HepG2 (cell line): ENCODE data around the gene RFC2. TPM values are rescaled to one million over a fixed set of nuclear protein-coding genes. Genes with fewer than 3 reads are reported as not detected.

Source experiments
- ATAC-seq: fragments of 200-7000 bp; cut with Tn5 transposase; 3 replicates; pipeline ENCODE4 v1.9.1; 2020; ENCODE audit warnings: mild to moderate bottlenecking, moderate library complexity
- BruUV-seq: library from RNA; stranded (reverse); fragments of 400-500 nt; replicated peaks from 2 replicates; lab custom pipeline; 2021; lab: Mats Ljungman, UMichigan
- CTCF ChIA-PET: fragments of 300-600 bp; formaldehyde crosslinking; extraction: SDS; loops from one replicate; lab custom pipeline; 2021; ENCODE audit warnings: low total read pairs, inconsistent platforms, low intra/inter-chr PET ratio; lab: Yijun Ruan, JAX
- POLR2A ChIA-PET: fragments of 350-600 bp; sonication (Branson Sonifier 250); formaldehyde crosslinking; loops from one replicate; lab custom pipeline; 2020; ENCODE audit warnings: antibody characterized with exemption, inconsistent platforms; lab: Yijun Ruan, JAX
- DNase-seq: peaks from one replicate; pipeline ENCODE4 v3.0.0-alpha.2; 2015; ENCODE audit warnings: low spot score
- FAIRE-seq: peaks from 3 replicates; lab custom pipeline; 2011; peaks lifted over from hg19 to GRCh38; lab: Jason Lieb, UNC
- H2AFZ ChIP-seq: one replicate; pipeline ENCODE4 v1.6.1; 2011; ENCODE audit warnings: low read length, inconsistent platforms
- H3K27ac ChIP-seq: fragments of 300-600 bp; 3 replicates; pipeline ENCODE4 v1.8.0; 2011; ENCODE audit warnings: mixed run types, mild to moderate bottlenecking, mixed read lengths, low read length, inconsistent platforms; ENCODE audit not compliant: insufficient read depth; ENCODE audit errors: extremely low read length
- H3K27me3 ChIP-seq, 2 experiments: fragments of 200-600 bp in 1 of 2; 2 replicates in 1 of 2; 3 replicates in 1 of 2; pipeline versions ENCODE4 v1.6.0 to v1.8.0; 2011; ENCODE audit warnings: low read length in 2 of 2, mild to moderate bottlenecking in 2 of 2, moderate library complexity in 2 of 2, inconsistent platforms in 1 of 2; ENCODE audit not compliant: insufficient read depth in 2 of 2, control insufficient read depth in 1 of 2
- H3K36me3 ChIP-seq, 2 experiments: fragments of 200-600 bp in 1 of 2; replicated peaks in 1 of 2; 2 replicates in 1 of 2; 3 replicates in 1 of 2; pipeline versions ENCODE4 v1.5.1 to v1.8.0; 2011; ENCODE audit warnings: low read length in 2 of 2, inconsistent platforms in 1 of 2; ENCODE audit not compliant: insufficient read depth in 2 of 2, control insufficient read depth in 1 of 2
- H3K4me1 ChIP-seq: 2 replicates; pipeline ENCODE4 v1.5.1; 2012; ENCODE audit warnings: low read length, inconsistent platforms; ENCODE audit not compliant: insufficient read depth
- H3K4me2 ChIP-seq: 2 replicates; pipeline ENCODE4 v1.6.0; 2011; ENCODE audit warnings: low read depth, low read length, inconsistent platforms
- H3K4me3 ChIP-seq, 3 experiments: fragments of 200-600 bp in 1 of 3; sonication (generic), shearing (Covaris generic) in 1 of 3; replicated peaks in 1 of 3; 2 replicates each; pipeline ENCODE4 v1.5.1; 2011 to 2016; ENCODE audit warnings: low read length in 3 of 3, inconsistent platforms in 2 of 3, low read depth in 2 of 3, mild to moderate bottlenecking in 2 of 3, control low read depth in 1 of 3, mixed read lengths in 1 of 3; ENCODE audit not compliant: insufficient read depth in 1 of 3
- H3K79me2 ChIP-seq: one replicate; pipeline ENCODE4 v1.6.1; 2011; ENCODE audit warnings: low read length, inconsistent platforms; ENCODE audit not compliant: insufficient read depth
- H3K9ac ChIP-seq: 2 replicates; pipeline ENCODE4 v1.6.0; 2011; ENCODE audit warnings: mild to moderate bottlenecking, low read depth, low read length, inconsistent platforms; ENCODE audit not compliant: insufficient read depth
- H3K9me3 ChIP-seq: 2 replicates; pipeline ENCODE4 v1.5.1; 2012; ENCODE audit warnings: mild to moderate bottlenecking, low read length
- H4K20me1 ChIP-seq: 2 replicates; pipeline ENCODE4 v1.6.0; 2011; ENCODE audit warnings: inconsistent platforms, mild to moderate bottlenecking, low read length, moderate library complexity; ENCODE audit not compliant: insufficient read depth
- ARID5B ChIP-seq: IDR thresholded peaks from 2 replicates; pipeline ENCODE4 v1.4.0; 2020; ENCODE audit warnings: mild to moderate bottlenecking, missing genetic modification reagents
- DNMT1 ChIP-seq: sonication (generic); formaldehyde crosslinking; IDR thresholded peaks from 2 replicates; pipeline ENCODE4 v1.5.1; 2020; ENCODE audit warnings: mild to moderate bottlenecking, missing genetic modification reagents
- GABPB1 ChIP-seq: IDR thresholded peaks from 2 replicates; pipeline ENCODE4 v1.6.1; 2016; ENCODE audit warnings: mild to moderate bottlenecking, missing genetic modification reagents, moderate library complexity, missing compliant biosample characterization
- HNRNPL ChIP-seq: fragments of 200-400 bp; formaldehyde crosslinking; IDR thresholded peaks from 2 replicates; pipeline ENCODE4 v1.6.1; 2017; ENCODE audit warnings: mild to moderate bottlenecking, low read depth, low read length
- KLF6 ChIP-seq: IDR thresholded peaks from 2 replicates; pipeline ENCODE4 v1.8.0; 2016; ENCODE audit warnings: missing biosample characterization, missing genetic modification reagents
- MTF1 ChIP-seq: sonication (generic); formaldehyde crosslinking; IDR thresholded peaks from 2 replicates; pipeline ENCODE4 v1.5.0; 2020; ENCODE audit warnings: missing genetic modification reagents
- PLRG1 ChIP-seq: fragments of 450-650 bp; conservative IDR thresholded peaks from 2 replicates; pipeline ENCODE4 v1.6.1; 2016
- SALL2 ChIP-seq: sonication (generic); formaldehyde crosslinking; IDR thresholded peaks from 2 replicates; pipeline ENCODE4 v1.8.1; 2023; ENCODE audit warnings: mild to moderate bottlenecking, missing genetic modification reagents, inconsistent platforms
- TP53 ChIP-seq: sonication (generic); formaldehyde crosslinking; conservative IDR thresholded peaks from 2 replicates; pipeline ENCODE4 v1.4.0; 2020; ENCODE audit warnings: missing genetic modification reagents
- UBTF ChIP-seq: sonication (generic); formaldehyde crosslinking; IDR thresholded peaks from 2 replicates; pipeline ENCODE4 v1.4.0; 2020; ENCODE audit warnings: mild to moderate bottlenecking, missing genetic modification reagents
- ZBTB33 ChIP-seq: sonication (generic); formaldehyde crosslinking; IDR thresholded peaks from 2 replicates; pipeline ENCODE4 v1.4.0; 2020; ENCODE audit warnings: missing genetic modification reagents
- ZNF225 ChIP-seq: sonication (generic); formaldehyde crosslinking; IDR thresholded peaks from 2 replicates; pipeline ENCODE4 v1.4.0; 2020; ENCODE audit warnings: mild to moderate bottlenecking, missing genetic modification reagents
- ZNF574 ChIP-seq: sonication (generic); formaldehyde crosslinking; IDR thresholded peaks from 2 replicates; pipeline ENCODE4 v1.4.0; 2020; ENCODE audit warnings: missing genetic modification reagents
- WGBS: methylation state at CpG from one replicate; pipeline ENCODE4 v1.1.6; 2017; ENCODE audit warnings: low lambda C conversion rate; 5-methylcytosine and 5-hydroxymethylcytosine counted together
- in situ Hi-C: cut with HindIII; loops from 2 replicates; pipeline ENCODE4 v1.10.0; 2017; ENCODE audit warnings: low pct_unique_long_range_greater_than_20kb; ENCODE audit not compliant: extremely low pct_ligation_motif_present
- intact Hi-C: fragments of 100-400 bp; cut with micrococcal nuclease; formaldehyde crosslinking; loops from one replicate; pipeline ENCODE4 v1.10.0; 2022; ENCODE audit not compliant: unreplicated experiment
- polyA plus RNA-seq, 8 experiments: library from polyadenylated mRNA; depleted of rRNA in 3 of 8; stranded (reverse) in 7 of 8; unstranded in 1 of 8; fragments of >200 nt; fragmentation: Illumina TruSeq in 4 of 8; extraction: Trizol in 4 of 8; gene quantifications; 2 replicates each; pipeline versions ENCODE4 v1.2.1 to v1.2.3, GENCODE V29; 2011 to 2016; ENCODE audit warnings: low read depth in 4 of 8, missing spikeins in 1 of 8, mixed read lengths in 1 of 8; ENCODE audit not compliant: insufficient read depth in 1 of 8
- total RNA-seq, 5 experiments: library from RNA; depleted of rRNA; stranded (reverse); fragments of >200 nt; fragmentation: Illumina TruSeq; extraction: Trizol; gene quantifications; 2 replicates each; pipeline ENCODE4 v1.2.3, GENCODE V29; 2016; ENCODE audit warnings: low read depth in 1 of 5

RFC2 gene
- total and polyA plus RNA-seq, 2 of the 13 experiments (the other 11 are each of a cell fraction or from before 2014, with no cell fraction given): 14.6 to 43.5 TPM

GRCh38 chr7:74275401-74275881 lies 21.2 kb upstream of the RFC2 start:
- no peak overlapping the region for H3K27ac ChIP-seq
- BruUV-seq: no TSS peak
- no peak overlapping the region for H3K4me3 ChIP-seq
- H3K27me3 ChIP-seq: no peaks in the 10 kb centered on the region; a peak in 1 of 5 replicates
- intact Hi-C loops: no loop called here
- no peaks in the 10 kb centered on the region for H3K79me2 ChIP-seq
- H3K9ac ChIP-seq: no peak overlapping the region
- H3K36me3 ChIP-seq: no peaks in the 10 kb centered on the region
- no peaks in the 10 kb centered on the region for H4K20me1 ChIP-seq
- peak overlapping the region; percentile 34; the same call in 1 of the 2 replicates for H3K4me2 ChIP-seq
- ChIA-PET POLR2A (interaction anchor here (1.0 to 3.1 kb wide), 4 partner anchors 12 to 18 kb away, joined by 3 to 12 read pairs (median 7); partner anchors contain the start of gene CLIP2), CTCF (interaction anchor here (1.6 kb wide), 1 partner anchor 126 kb away, joined by 8 read pairs; no protein-coding TSS in a partner anchor)
- in situ Hi-C loops: no loop called here
- FAIRE-seq (no peak), DNase-seq (no peak), ATAC-seq (peak; percentile 69)
- H2AFZ ChIP-seq: no peak overlapping the region
- WGBS: 19% methylated on average over 6 of the region's 6 CpGs
- no peaks in the 10 kb centered on the region for H3K9me3 ChIP-seq
- peaks cover 62% of the 10 kb centered on the region for H3K4me1 ChIP-seq
- TF ChIP-seq MTF1 (CRISPR knock-in tag): no peak
- TF ChIP-seq ZBTB33 (CRISPR knock-in tag): peak; percentile 37; the same call in 1 of the 2 replicates
- TF ChIP-seq UBTF (CRISPR knock-in tag): peak; percentile 43
- TF ChIP-seq DNMT1 (CRISPR knock-in tag): 0 out of 2 replicates have a peak, but pooled peaks have one; percentile 49
- peak; percentile 51; the same call in 1 of the 2 replicates for TF ChIP-seq GABPB1 (CRISPR knock-in tag)
- no peak for TF ChIP-seq PLRG1
- peak; percentile 92 for TF ChIP-seq HNRNPL
- TF ChIP-seq TP53 (CRISPR knock-in tag): 0 out of 2 replicates have a peak, but pooled peaks have one; percentile 32
- peak; percentile 23; the same call in 1 of the 2 replicates for TF ChIP-seq ZNF225 (CRISPR knock-in tag)
- TF ChIP-seq ZNF574: peak; percentile 16; the same call in 1 of the 2 replicates
- TF ChIP-seq ARID5B (CRISPR knock-in tag): peak; percentile 49; the same call in 1 of the 2 replicates
- TF ChIP-seq SALL2 (CRISPR knock-in tag): 0 out of 2 replicates have a peak, but pooled peaks have one; percentile 30
- peak; percentile 27; the same call in 1 of the 2 replicates for TF ChIP-seq KLF6 (CRISPR knock-in tag)
